ENCODE measurements around the gene STKLD1. TPM values are rescaled to one million over a fixed set of nuclear protein-coding genes. Genes with fewer than 3 reads are reported as not detected.
A peak's percentile ranks its signal among the peaks of the same experiment; 100 is the strongest.

The STKLD1 gene
- total and polyA plus RNA-seq, 9 of the 15 experiments (the other 6 are each of a cell fraction or from before 2014, with no cell fraction given) = 0.10 to 0.65 (median 0.33) TPM; not detected in 2

GRCh38 chr9:133382507-133383141 lies 6.5 kb downstream of the STKLD1 start:
- H3K9me1 ChIP-seq (ENCODE audit: control insufficient read depth, insufficient read depth, low read length) = no peaks in the 10 kb centered on the region
- TF ChIP-seq KDM1A (IDR thresholded peaks at IDR 0.05) (peak in 1 of 2 experiments; percentile 32; a peak in 1 of 4 replicates), TCFL5 (CRISPR knock-in tag; conservative IDR thresholded peaks at IDR 0.05) (no peak), PHF20 (IDR thresholded peaks at IDR 0.05; ENCODE audit: partially characterized antibody) (peak; percentile 24), CTBP1 (IDR thresholded peaks at IDR 0.05; ENCODE audit: borderline replicate concordance) (no peak), CSDE1 (IDR thresholded peaks at IDR 0.05) (0 out of 4 replicates have a peak, but pooled peaks of 1 of the 2 experiments have one; percentile 12), EHMT2 (IDR thresholded peaks at IDR 0.05) (0 out of 2 replicates have a peak, but pooled peaks have one; percentile 19), TSC22D4 (tag; IDR thresholded peaks at IDR 0.05) (0 out of 2 replicates have a peak, but pooled peaks have one; percentile 10)
- TF ChIP-seq, protein P1, sequence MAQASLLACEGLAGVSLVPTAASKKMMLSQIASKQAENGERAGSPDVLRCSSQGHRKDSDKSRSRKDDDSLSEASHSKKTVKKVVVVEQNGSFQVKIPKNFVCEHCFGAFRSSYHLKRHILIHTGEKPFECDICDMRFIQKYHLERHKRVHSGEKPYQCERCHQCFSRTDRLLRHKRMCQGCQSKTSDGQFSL (CRISPR knock-in tag; IDR thresholded peaks at IDR 0.05) = no peak
- TF ChIP-seq, protein P1 (tag; IDR thresholded peaks at IDR 0.05) = no peak
- no peak overlapping the region for H3K27ac ChIP-seq (ENCODE audit: extremely low read depth, low read depth, low read length)
- H3K27me3 ChIP-seq (ENCODE audit: control insufficient read depth in 2 of 2, insufficient read depth in 2 of 2, low read length in 2 of 2) = peaks cover 3 to 23% of the 10 kb centered on the region in 2 experiments; a peak in 4 of 5 replicates
- intact Hi-C loops (cut with micrococcal nuclease) = no loop called here
- in situ Hi-C loops (cut with MboI) = no loop called here
- H3K4me3 ChIP-seq = no peak overlapping the region
- 2% methylated on average over 4 of the region's 4 CpGs for WGBS (ENCODE audit: insufficient coverage, low coverage, missing lambda C conversion rate)
- no peaks in the 10 kb centered on the region for H3K79me2 ChIP-seq (ENCODE audit: control insufficient read depth, insufficient read depth, low read length)
- H3K9ac ChIP-seq (ENCODE audit: insufficient read depth in 1 of 2, low read depth in 2 of 2, low read length in 2 of 2) = no peak overlapping the region
- H3K4me1 ChIP-seq (replicated peaks in 1 of 2; ENCODE audit: control insufficient read depth in 2 of 2, insufficient read depth in 2 of 2, low read length in 2 of 2) = peaks cover 11 to 22% of the 10 kb centered on the region in 2 experiments; a peak in 4 of 5 replicates
- ChIA-PET CTCF (ENCODE audit: low intra/inter-chr PET ratio) (no interaction called here), POLR2A (no interaction called here)
- H3K36me3 ChIP-seq (ENCODE audit: control insufficient read depth, insufficient read depth, low read length) = no peaks in the 10 kb centered on the region
- ATAC-seq (no peak), DNase-seq (ENCODE audit: extremely low read depth in 1 of 4, low spot score in 3 of 4) (no peak), FAIRE-seq (no peak)
- no peak overlapping the region for H3K4me2 ChIP-seq (ENCODE audit: insufficient read depth, low read length)
- H4K20me1 ChIP-seq (replicated peaks; ENCODE audit: control insufficient read depth, insufficient read depth, low read length) = no peaks in the 10 kb centered on the region; the same call in 1 of the 2 replicates
- BruUV-seq (replicated peaks) = no TSS peak
- peaks cover 5% of the 10 kb centered on the region for H3K9me3 ChIP-seq (replicated peaks; ENCODE audit: control insufficient read depth, insufficient read depth, low read depth, low read length)
- H2AFZ ChIP-seq (ENCODE audit: low read depth, low read length) = no peak overlapping the region

Data from K562 (cell line).